Middle frontal gyrus (tissue), 1 donor: ENCODE measurements around the gene GPR160.

Experiments
- DNase-seq: peaks from one replicate; pipeline ENCODE4 v3.0.0-alpha.2; 2015; ENCODE audit warnings: low spot score; ENCODE audit errors: extremely low spot score

The GPR160 gene

DNA sequence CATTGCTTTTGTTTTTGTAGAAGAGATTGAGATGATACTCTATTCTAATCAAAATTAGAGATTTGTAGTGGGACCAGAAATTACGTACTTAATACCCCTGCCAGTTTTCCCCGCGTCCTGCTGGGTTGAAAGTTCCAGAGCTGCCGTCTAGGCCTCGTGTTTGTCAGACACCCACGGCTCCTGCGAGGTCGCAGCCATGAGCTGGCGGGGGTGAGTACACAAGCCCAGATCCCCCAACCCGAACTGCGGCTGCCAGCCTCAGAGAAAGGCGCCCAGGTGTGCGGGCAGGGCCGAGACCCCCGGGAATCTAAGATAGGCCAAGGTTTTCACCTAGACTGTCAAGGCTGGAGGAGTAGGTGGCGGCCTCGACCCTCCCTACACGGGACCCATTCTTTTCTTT lies 26.3 kb downstream of the GPR160 start:
- DNase-seq, result no peak

DNA sequence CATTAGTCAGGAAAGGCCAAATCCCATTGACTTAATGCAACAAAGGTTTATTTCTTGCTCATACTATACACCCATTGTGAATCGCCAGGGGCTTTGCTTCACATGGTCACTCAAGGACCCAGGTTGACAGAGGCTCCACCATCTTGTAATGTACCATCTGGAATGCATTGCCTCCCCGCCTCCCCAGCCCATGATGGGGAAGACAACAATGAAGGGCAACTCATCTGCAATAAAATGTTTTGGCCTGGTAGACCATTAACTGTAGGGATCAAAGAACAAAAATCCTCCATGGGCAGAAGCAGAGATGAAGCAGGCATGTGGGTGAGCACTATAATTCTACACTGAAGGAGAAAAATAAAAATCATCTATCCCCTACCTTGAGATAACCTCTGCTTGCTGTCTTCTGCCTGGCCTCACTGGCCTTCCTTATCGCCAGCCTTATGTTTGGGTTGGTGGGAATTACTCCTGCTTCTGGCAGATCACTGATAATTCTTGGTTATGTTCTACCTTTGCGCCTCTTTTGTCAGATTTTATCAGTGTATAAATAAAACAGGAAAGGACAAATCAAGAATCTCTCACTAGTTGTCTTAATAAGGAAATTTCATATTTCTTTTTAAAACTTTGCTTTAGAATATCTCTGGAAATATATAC lies 37.8 kb downstream of the GPR160 start:
- no peak for DNase-seq

DNA sequence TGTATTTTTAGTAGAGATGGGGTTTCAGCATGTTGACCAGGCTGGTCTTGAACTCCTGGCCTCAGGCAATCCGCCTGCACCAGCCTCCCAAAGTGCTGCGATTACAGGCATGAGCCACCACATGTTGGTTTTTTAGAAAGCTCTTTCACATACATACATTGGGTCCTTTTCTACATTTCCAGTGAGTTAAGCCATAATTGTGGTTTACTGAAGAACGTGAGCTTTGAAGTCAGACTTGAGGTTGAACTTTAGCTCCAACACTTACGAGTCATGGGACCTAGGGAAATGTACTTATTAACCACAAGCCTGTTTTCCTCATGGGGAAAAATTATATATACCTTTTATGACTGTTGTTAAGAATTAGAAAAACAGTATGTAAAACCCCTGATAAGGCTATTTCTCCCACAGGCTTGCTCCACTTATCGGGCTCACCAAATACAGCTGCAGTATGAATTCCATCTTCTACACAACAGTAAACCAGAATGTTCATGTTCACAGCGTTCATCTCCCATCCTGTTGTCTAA lies 39.0 kb downstream of the GPR160 start:
- no peak for DNase-seq

DNA sequence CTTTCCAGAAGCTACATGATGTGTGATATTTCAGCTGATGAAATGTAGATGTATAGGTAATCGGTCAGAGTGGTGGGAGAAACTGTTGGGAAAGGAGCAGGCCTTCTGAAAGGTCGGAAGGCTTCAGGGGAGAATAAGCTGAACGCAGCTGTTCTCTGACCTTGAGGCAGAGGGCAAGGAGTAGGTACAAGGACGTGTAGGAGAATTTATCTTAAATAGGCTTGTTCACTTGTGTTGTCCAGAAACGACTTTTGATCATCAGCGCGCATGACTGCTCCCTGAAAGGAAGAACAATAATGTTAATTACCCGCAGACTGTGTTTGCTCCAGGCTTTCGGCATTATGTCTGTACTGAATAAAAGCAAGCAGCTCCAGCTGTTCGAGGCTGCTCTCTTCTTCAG lies 39.6 kb downstream of the GPR160 start:
- DNase-seq, result no peak

DNA sequence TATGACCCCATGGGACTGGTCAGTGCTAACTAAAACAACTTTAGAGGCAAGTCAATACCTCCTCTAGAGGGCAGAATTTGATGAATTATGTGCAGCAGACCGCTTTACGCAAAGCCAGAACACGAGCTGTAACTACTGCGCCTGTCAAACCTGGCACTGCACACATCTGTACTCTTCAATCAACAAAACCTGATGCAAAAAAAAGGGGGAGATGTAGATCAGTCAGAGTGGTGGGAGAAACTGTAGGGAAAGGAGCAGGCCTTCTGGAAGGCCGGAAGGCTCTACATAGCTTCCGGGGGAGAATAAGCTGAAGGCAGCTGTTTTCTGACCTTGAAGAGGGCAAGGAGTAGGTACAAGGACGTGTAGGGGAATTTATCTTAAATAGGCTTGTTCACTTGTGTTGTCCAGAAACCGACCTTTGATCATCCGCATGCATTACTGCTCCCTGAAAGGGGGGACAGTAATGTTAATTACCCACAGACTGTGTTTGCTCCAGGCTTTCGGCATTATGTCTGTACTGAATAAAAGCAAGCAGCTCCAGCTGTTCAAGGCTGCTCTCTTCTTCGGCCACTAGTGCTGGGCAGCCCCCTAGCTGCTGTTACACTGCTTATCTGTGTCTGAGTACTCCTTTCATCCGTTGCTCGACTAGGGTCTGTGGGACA lies 41.0 kb downstream of the GPR160 start:
- DNase-seq, result no peak

DNA sequence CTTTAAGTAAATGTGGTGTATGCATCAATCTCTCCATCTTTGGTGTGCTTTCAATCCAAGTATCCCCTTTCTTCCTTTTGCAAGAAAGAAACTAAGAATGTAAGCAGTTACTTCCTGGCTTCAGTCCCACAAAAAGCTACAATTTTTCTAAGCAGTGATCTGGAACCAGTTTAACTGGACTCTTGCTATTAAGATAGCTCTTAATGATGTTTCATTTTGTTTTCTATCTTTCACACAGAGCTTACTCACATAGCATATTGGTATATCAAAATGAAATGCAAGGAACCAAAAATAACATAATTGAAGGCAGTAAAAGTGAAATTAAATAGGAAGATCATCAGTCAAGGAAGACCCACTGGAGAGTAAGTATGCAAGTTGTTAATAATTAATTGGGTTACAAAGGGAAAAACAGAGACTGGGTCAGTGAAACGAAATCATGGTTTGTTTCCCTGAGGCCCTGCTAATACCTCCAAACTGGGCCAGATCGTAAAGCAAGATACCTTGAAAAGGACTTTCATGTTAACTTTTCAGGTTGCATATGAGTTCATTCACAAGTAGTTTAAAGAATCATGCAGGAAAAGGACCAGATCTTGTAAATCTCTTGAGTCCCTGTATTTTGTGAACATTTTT lies 41.9 kb downstream of the GPR160 start:
- DNase-seq, result no peak

DNA sequence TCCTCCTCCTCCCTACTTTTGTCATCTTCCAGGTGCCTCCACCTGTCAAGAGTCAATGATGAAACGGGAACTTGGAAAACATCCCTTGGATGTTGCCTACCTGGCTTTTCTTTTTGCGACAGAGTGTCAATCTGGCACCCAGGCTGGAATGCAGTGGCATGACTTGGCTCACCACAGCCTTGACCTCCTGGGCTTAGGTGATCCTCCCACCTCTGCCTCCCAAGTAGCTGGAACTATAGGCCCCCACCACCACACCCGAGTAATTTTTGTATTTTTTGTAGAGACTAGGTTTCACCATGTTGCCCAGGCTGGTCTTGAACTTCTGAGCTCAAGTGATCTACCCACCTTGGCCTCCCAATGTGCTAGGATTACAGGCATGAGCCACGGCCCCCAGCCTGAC lies 42.8 kb downstream of the GPR160 start:
- DNase-seq, result no peak

DNA sequence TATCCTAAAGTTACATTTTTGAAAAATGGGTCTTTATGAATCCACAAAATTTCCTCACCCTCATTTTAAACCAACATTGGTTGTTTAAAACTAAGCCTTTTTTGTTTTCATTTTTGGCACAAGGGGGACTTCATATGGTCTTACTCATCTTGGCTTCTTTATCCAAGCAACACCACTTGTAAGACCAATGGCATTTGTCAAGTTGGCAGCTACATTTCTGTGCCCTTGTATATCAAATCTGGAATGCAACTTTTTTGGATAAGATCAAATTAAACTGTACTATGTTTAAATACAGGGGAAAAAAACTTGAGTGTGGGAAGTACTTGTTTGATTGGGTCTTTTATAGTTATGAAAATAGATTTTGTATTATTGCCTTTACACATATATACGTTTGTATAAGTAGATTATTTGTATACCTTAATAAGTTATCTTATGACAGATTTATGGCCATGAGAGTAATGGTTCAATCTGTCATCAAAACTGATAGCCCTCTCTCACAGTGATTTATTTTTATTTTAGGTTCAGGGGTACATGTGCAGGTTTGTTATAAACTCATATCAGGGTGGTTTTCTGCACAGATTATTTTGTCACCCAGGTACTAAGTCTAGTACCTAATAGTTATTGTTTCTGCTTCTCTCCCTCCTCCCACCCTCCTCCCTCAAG lies 43.4 kb downstream of the GPR160 start:
- DNase-seq, result no peak

DNA sequence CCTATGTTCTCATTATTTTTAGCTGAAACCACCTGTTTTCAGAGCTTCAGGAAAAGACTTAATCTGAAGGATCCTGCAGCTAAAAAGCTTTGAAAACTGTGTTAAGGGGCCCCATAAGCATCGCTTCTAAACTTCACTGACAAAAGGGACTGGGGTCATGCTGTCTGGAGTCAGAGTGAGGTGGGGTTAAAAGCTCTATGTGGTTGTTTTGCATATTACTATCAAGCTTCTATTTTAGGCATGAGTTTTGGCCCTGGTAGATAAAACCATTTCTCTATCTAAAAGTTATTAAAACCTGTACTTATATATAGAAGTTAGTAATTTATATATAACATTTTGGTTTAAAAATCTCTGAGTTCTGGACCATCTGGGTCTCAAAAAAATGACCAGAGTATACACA lies 45.5 kb downstream of the GPR160 start:
- no peak for DNase-seq

DNA sequence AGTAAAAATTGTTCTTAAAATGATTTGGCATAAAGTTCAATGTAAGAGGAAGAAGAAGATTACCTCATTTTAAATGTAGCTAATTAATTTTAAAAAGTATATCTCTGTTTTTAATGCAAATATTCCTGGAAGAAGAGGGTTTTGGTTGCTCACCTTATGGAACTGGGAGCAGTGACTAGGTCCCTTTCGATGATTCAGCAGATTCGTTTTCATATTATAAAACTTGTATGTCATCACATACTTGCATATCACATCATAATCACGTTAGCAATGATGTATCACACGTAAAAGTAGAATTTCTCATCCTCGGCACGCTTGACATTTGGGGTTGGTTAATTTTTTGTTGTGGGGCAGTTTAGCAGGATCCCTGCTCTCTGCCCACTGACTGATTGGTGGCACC lies 47.6 kb downstream of the GPR160 start:
- no peak for DNase-seq

DNA sequence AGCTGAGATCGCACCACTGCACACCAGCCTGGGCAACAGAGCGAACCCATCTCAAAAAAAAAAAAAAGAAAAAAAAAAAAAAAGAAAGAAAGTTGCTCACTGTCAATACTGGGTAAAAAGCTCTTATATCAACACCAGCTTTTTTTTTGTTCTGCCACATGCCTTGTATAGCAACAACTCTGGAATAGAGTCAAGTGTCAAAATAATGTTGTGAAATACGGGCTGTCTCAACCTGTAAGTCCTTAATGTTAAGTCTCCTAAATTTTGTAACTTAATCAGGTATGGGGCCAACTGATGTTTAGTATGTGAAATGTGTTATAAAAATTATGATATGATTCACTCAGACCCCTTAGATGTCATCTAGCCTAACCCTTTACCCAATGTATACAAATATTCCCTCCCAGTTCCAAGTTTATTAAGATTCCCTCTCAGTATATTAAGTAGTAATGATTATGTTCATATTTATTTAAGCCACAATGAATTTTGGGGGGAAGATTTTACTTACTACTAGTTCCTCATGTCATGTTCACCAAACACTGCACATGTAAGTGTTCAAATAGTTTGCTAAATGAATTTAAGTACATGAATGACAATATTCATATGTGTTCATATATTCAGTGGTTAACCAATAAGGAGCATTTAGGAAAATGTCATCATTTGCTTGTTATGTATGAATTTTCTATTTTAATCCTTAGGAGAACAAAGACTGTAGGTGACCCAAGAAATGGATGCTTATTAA lies 52.2 kb downstream of the GPR160 start:
- DNase-seq, result no peak

DNA sequence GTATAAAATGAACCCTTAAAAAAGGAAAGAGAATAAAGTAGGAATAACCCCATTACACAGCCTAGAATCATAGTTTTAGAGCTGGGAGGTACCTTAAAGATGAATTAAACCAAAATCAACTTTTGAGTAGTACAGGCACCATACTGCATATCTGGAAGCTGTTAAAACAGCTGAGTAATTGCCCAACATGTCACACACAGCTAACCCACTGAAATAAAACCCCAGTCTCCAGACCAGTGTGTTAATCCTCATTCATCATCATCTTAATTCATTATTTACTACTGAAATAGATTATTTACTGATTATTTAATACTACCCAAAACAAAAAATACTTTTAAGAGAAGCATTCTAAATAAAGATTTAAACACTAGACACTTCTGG lies 52.8 kb downstream of the GPR160 start:
- DNase-seq, result no peak

DNA sequence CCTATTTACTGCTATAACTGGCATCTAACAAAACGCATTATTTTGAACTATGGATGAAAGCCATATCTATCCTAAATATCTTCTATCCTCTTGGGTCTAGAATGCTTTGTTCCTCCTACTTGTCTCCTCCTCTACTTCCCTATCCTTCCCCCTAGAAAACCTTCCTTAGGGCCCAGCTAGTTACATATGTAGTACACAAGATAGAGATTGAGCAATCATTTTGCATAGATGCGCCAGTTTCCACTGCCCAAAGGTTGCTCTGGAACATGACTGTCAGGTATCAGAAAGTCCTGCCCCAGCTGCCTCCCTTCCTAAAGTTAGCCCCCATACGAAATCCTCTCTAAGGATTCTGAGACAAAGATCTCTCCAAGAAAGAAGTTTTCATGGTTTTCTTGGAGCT lies 55.1 kb downstream of the GPR160 start:
- DNase-seq, result no peak

DNA sequence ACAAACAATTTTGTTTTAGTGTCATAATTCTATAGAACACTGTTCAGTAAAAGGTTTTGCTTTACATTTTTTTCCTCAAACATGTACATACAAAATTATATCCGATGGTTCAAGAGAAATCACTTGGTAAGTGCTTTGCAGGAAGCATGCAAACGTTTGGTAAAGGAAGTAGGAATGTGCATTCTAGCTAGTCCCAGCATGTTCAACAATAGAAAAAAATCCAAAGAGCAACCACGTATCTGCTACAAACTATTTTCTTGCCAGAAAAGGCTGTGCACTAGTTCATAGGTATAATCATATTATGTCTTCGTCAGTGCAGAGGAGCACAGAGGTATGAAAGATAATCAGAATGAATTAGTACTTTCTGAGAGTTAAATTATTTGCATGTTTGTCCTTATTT lies 58.0 kb downstream of the GPR160 start:
- DNase-seq, result no peak

DNA sequence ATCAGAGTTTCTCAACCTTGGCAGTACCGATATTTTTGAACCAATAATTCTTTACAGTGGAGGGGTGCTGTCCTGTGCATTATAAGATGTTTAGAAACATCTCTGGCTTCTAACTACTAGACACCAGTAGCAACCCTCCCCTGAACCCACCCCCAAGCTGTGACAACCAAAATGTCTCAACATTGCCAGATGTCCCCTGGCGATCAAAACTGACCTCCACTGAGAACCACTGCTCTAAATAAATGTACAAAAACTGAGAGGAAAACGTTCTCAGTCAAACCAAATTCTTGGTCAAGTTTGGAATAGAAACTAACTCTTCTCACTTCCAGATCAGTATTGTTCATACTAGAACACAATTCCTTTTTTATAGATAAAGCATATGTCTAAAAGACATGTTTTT lies 58.5 kb downstream of the GPR160 start:
- no peak for DNase-seq

DNA sequence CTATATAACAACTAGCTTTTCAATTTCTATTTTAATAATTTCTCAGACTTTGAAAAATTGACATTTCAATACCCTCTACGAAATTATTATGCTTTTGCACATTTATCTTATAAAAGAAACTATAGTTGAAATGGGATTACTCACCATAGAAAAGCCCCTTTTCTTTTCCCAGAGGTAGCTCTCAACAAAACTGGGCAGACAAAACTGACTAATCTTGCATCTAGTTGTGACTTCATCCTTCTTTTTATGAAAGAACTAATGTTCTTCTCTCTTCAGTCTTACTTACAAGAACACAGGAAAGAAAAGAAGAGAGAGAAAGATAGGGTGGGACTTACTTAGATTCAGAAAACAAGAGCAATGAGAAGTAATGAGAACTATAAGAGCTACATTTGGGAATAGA lies 61.0 kb downstream of the GPR160 start:
- DNase-seq, result no peak

DNA sequence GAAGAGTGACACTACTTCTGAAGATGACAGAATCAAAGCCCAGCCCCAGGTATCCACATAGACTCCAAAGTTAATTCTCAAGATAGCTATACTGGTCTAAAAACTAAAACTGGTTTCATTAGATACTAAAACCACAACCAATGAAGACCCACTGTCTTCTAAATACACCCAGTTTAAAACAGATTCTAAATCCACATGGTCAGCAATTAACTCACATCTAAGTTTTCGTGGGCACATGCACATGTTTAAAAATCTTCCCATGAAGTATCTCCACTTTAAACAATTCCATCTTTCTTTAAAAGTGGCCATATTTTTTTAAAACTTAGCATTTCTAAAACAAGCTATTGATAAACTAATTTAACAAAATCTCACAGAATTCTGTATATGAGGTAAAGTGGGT lies 63.1 kb downstream of the GPR160 start:
- no peak for DNase-seq

DNA sequence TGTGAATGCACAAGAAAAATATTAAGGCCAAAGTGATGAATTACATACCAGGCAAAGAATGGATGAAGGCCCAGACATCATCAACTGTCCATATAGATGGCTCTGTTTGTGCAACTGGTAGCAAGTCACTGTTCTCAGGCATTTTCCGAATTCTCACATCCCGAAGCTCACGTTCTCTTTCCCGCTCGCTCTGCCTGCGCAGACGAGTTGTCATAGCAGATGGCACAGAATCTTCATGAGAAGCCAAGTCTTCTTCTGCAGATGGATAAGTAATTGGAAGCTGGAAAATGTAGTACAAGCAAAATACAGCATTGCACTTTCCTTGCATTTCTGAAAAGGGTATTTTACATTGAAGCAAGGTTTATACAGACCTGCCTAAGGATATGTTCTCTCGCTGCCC lies 64.6 kb downstream of the GPR160 start:
- no peak for DNase-seq

DNA sequence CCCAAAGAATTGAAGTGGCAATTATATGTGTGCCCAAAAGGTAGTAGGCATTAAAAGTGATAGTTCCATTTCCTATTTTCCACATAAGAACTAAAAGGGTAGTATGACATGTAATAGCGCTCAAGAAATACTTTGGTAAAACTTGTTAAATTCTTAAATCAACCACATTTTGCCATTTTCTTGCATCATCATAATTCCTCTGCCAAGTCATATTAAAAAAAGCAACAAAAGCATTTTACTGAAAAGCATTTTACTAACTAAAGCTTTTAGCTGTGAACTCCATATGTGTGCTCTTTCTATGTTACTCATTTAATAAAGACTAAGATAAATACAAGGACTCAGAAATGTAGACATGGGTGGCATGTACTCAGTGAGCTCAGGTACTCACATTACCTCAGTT lies 70.1 kb downstream of the GPR160 start:
- DNase-seq, result no peak

DNA sequence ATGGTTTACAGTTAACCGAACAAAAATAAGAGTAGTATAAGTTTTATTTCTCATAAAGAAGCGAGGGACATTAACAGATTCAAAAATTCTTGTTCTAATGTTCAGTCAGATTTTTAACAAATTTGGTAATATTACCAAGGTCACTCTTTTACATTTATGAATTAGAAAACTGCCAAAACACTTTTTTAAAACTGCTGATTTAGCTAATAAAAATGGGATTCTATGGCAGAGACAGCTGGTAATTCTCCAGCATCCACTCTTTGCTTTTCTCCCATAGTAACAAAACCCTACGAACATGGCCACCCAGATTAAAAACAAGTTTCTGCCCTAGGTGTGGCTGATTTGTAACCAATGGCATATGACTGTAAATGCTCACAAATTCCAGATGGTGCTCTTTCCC lies 71.2 kb downstream of the GPR160 start:
- no peak for DNase-seq

DNA sequence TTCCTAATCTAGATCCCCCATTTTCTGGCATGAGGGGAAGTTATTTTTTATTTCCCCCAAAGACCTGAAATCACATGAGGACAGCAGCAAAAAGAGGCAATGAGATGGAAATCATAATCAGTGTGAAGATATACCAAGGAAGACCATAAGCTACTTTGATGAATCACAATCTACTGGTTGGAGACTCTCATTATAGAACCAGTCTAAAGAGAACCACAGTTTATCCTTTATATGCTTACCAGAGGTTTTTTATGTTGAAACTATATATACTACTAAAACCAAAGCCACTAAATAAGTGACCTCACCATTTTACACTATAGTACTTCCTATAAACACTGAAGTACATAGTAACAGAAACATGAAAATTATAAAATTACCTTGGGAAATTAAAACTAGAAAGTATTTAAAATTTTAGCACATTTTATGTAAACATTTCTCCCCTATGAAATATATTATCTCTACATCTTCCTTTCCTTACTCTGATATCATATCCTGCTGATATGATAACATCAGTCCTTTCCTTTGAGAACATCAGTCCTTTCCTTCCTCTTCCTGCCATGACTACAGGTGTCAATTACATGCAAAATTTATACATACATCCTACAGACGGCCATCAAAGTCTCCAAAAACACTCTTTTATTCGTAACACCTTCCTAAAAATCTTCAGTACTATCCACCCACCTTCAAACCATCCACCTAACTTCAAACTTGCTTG lies 71.9 kb downstream of the GPR160 start:
- DNase-seq, result no peak
